MV-4-11 (cell line): ENCODE measurements around the gene ACSF3.
A peak's percentile ranks its signal among the peaks of the same experiment; 100 is the strongest.

Source experiments
- DNase-seq: peaks from one replicate; lab custom pipeline; 2025; lab: John Stamatoyannopoulos, UW

The ACSF3 gene

GRCh38 chr16:89095491-89095951, 1.9 kb downstream of the ACSF3 start:
- DNase-seq = no peak

DNA sequence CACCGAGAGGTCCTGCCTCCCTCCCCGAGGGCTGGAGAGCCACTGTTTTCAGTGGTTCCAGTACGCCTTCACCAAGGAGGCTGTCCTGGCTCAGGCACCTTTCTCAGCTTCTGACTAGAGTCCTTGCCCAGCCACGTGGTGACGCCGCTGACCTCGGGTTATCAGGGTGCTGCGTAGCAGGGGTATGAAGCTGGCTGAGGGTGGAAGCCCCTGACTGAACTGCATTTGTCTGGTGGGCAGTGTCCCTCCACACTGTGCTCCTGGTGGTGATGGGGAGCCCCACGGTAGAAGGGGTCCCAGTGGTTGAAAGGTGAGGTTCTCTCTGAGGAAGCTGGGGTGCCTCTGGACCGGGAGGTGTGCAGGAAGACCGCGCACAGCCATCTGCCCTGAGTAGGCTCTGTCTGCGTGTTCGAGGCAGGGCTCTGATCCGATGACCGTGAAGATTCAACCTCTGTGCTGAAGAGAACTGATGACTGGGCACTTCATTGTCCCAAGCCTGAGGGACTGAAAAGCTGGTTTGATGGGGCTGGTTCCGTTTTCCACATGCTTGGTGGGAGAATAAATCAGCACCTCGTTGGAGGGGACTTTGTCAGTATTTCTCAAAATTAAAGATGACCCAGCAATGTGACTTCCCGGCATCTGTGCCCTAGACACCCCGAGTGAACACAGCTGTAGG, 2.5 kb downstream of the ACSF3 start:
- DNase-seq = no peak

- DNase-seq = peak; percentile 84
Observed at GRCh38 chr16:89096768-89097391, 3.2 kb downstream of the ACSF3 start.

GRCh38 chr16:89097392-89097772, 3.7 kb downstream of the ACSF3 start:
- DNase-seq = no peak

DNA sequence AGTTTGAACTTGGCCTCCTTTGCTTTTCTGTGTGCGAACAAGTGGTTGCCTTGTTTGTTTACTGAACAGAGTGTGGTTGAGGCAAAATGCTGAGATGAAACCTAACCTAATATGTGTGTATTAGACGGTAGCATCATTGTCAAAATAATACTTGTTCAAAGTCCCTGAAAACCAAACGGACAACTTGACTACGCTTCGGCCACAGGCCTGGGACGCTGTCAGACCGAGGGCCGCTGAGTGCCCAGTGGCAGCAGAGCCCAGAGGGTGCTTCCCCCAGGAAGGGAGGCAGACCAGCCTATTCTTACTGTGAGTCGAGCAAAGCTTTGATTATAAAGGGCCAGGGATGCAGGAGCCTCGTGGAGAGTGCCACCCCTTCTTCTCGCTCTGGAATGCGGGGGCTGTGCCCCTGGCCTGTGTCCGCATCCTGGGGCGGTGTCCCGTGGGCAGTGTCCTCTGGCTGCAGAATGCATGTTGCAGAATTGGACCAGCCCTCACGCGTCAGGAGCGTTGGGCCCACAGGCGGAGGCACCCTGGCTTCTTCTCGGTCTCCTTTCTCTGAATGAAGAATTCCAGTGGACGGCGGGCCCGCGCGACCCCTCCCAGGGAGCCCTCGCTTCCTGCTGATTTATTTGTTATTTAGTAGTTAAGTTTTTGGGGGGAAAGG, 5.2 kb downstream of the ACSF3 start:
- no peak for DNase-seq

- DNase-seq = no peak
Observed at GRCh38 chr16:89099905-89100304, 6.3 kb downstream of the ACSF3 start.

DNA sequence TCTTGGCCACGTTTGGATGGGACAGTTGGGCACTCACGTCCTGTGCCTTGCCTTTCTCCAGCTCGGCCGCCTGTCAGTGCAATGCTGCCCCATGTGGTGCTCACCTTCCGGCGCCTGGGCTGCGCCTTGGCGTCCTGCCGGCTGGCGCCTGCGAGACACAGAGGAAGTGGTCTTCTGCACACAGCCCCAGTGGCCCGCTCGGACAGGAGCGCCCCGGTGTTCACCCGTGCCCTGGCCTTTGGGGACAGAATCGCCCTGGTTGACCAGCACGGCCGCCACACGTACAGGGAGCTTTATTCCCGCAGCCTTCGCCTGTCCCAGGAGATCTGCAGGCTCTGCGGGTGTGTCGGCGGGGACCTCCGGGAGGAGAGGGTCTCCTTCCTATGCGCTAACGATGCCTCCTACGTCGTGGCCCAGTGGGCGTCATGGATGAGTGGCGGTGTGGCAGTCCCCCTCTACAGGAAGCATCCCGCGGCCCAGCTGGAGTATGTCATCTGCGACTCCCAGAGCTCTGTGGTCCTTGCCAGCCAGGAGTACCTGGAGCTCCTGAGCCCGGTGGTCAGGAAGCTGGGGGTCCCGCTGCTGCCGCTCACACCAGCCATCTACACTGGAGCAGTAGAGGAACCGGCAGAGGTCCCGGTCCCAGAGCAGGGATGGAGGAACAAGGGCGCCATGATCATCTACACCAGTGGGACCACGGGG, 7.1 kb downstream of the ACSF3 start:
- DNase-seq = no peak

- no peak for DNase-seq
Observed at GRCh38 chr16:89101303-89102040, 7.8 kb downstream of the ACSF3 start.

GRCh38 chr16:89102041-89102471, 8.4 kb downstream of the ACSF3 start:
- DNase-seq = no peak

- DNase-seq = no peak
Observed at GRCh38 chr16:89102481-89103073, 8.9 kb downstream of the ACSF3 start.

GRCh38 chr16:89103156-89103555, 9.5 kb downstream of the ACSF3 start:
- no peak for DNase-seq

- DNase-seq = no peak
Observed at GRCh38 chr16:89103781-89104180, 10.1 kb downstream of the ACSF3 start.

DNA sequence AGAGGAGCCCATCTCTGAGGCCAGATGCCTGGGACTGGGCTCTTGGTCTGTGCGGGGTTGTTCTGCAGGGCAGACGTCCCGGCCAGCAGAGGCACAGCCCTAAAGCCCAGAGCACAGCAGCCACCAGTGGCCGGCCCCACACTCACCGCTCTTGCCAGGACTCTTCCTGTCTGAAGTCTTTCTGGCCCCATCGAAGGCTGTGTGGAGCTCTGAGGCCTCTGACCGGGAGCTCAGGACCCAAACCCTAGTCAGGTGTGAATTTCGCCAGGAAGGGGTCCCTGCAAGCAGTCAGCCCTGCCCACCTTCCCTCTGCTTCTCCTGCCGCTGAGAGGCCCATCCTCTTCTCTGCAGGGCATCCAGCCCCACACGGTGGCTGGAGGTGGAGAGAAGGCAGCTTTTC, 10.7 kb downstream of the ACSF3 start:
- DNase-seq = no peak

GRCh38 chr16:89104930-89105571, 11.4 kb downstream of the ACSF3 start:
- DNase-seq = no peak

DNA sequence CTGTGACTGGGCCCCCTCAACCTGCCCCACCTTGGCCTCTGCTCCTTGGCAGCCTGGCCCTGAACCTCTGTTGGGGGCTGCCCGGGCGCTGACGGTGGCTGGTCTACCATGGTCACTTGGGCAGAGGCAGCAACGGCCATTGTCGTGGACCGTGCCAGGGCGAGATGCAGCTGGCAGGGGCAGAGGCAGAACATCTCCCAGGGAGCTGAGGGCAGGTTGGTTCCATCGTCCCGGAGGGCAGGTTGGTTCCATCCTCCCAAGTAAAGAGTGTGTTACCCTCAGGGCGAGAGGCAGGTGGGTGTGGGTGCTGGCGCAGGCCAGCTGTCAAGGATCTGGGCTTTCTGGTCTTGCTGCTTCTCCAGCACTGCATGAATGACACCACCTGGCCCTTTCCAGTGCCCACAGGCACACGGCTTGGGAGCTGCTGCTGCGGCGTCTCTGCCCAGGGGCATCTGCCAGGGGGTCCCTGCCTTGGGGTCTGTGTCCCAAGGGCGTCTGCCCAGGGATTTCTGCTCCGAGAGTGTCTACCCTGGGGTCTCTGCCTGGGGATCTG, 12.0 kb downstream of the ACSF3 start:
- DNase-seq = no peak

GRCh38 chr16:89106533-89107202, 13.0 kb downstream of the ACSF3 start:
- DNase-seq = no peak

- no peak for DNase-seq
Observed at GRCh38 chr16:89107203-89107582, 13.5 kb downstream of the ACSF3 start.

GRCh38 chr16:89108416-89108815, 14.8 kb downstream of the ACSF3 start:
- no peak for DNase-seq

- DNase-seq = no peak
Observed at GRCh38 chr16:89110641-89111040, 17.0 kb downstream of the ACSF3 start.

GRCh38 chr16:89111263-89111662, 17.6 kb downstream of the ACSF3 start:
- DNase-seq = no peak
